ENCODE data around the gene IGSF21. TPM values are rescaled to one million over a fixed set of nuclear protein-coding genes. Genes with fewer than 3 reads are reported as not detected.

IGSF21 gene
- total and polyA plus RNA-seq, 2 of the 8 experiments (the other 6 are each of a cell fraction or from before 2014, with no cell fraction given): 22.5 to 28.5 TPM

GRCh38 chr1:18256282-18257235, 149.0 kb downstream of the IGSF21 start (continued):
- TF ChIP-seq CTBP2 (IDR thresholded peaks at IDR 0.05; ENCODE audit: borderline replicate concordance, insufficient read depth, insufficient read length, low read length): no peak
- no peak for TF ChIP-seq NRF1 (IDR thresholded peaks at IDR 0.05; ENCODE audit: low read depth, low read length)
- TF ChIP-seq TAF1 (IDR thresholded peaks at IDR 0.05; ENCODE audit: low read depth, low read length): no peak
- TF ChIP-seq SRF (IDR thresholded peaks at IDR 0.05; ENCODE audit: low read depth, low read length): no peak
- TF ChIP-seq TBP (IDR thresholded peaks at IDR 0.05; ENCODE audit: low read depth, low read length): no peak
- peak; percentile 91 to 98; a peak in 3 of 4 replicates for TF ChIP-seq SIN3A (conservative IDR thresholded peaks at IDR 0.05 in 1 of 2, IDR thresholded peaks at IDR 0.05 in 1 of 2; ENCODE audit: low read depth in 1 of 2, low read length in 2 of 2)
- TF ChIP-seq, protein P1, sequence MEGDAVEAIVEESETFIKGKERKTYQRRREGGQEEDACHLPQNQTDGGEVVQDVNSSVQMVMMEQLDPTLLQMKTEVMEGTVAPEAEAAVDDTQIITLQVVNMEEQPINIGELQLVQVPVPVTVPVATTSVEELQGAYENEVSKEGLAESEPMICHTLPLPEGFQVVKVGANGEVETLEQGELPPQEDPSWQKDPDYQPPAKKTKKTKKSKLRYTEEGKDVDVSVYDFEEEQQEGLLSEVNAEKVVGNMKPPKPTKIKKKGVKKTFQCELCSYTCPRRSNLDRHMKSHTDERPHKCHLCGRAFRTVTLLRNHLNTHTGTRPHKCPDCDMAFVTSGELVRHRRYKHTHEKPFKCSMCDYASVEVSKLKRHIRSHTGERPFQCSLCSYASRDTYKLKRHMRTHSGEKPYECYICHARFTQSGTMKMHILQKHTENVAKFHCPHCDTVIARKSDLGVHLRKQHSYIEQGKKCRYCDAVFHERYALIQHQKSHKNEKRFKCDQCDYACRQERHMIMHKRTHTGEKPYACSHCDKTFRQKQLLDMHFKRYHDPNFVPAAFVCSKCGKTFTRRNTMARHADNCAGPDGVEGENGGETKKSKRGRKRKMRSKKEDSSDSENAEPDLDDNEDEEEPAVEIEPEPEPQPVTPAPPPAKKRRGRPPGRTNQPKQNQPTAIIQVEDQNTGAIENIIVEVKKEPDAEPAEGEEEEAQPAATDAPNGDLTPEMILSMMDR (IDR thresholded peaks at IDR 0.05; ENCODE audit: control extremely low read depth in 1 of 3, insufficient read depth in 1 of 3, low read depth in 1 of 3, low read length in 3 of 3): no peak
- TF ChIP-seq CBX5 (IDR thresholded peaks at IDR 0.05; ENCODE audit: low read depth, low read length): no peak
- no peak for TF ChIP-seq JUN (IDR thresholded peaks at IDR 0.05; ENCODE audit: low read depth, low read length)
- no peak for TF ChIP-seq NANOG (IDR thresholded peaks at IDR 0.05; ENCODE audit: insufficient read depth, low read depth, low read length, poor library complexity, severe bottlenecking)
- TF ChIP-seq HDAC2 (IDR thresholded peaks at IDR 0.05; ENCODE audit: borderline replicate concordance in 1 of 2, low read depth in 2 of 2, low read length in 2 of 2): peak in 1 of 2 experiments; percentile 48; a peak in 1 of 4 replicates
- TF ChIP-seq RBBP5 (IDR thresholded peaks at IDR 0.05; ENCODE audit: borderline replicate concordance, low read depth, low read length): no peak
